ENCODE measurements around the gene TGM6. TPM values are rescaled to one million over a fixed set of nuclear protein-coding genes. Genes with fewer than 3 reads are reported as not detected.
A peak's percentile ranks its signal among the peaks of the same experiment; 100 is the strongest.

Gene TGM6
- total and polyA plus RNA-seq, 9 of the 15 experiments (the other 6 are each of a cell fraction or from before 2014, with no cell fraction given), result not detected

GRCh38 chr20:2470423-2471193 lies 89.9 kb downstream of the TGM6 start, which contains the start of gene SNRPB (continued):
- TF ChIP-seq E2F8 (IDR thresholded peaks at IDR 0.05; ENCODE audit: low read depth, partially characterized antibody) (peak; percentile 98), ZNF324 (CRISPR knock-in tag; IDR thresholded peaks at IDR 0.05) (no peak), ATF1 (CRISPR knock-in tag; IDR thresholded peaks at IDR 0.05) (no peak), ATF1 (tag; IDR thresholded peaks at IDR 0.05) (peak; percentile 88), SMARCA4 (IDR thresholded peaks at IDR 0.05) (peak; percentile 32; the same call in 1 of the 2 replicates), ARNT (IDR thresholded peaks at IDR 0.05) (peak; percentile 28 to 73; a peak in 3 of 4 replicates), MCM2 (IDR thresholded peaks at IDR 0.05; ENCODE audit: low read depth) (no peak), GTF2F1 (IDR thresholded peaks at IDR 0.05; ENCODE audit: low read depth, low read length) (0 out of 2 replicates have a peak, but pooled peaks have one; percentile 80), ZSCAN29 (IDR thresholded peaks at IDR 0.05) (peak; percentile 81; the same call in 1 of the 2 replicates), ZNF232 (CRISPR knock-in tag; IDR thresholded peaks at IDR 0.05) (0 out of 2 replicates have a peak, but pooled peaks have one; percentile 73), C11orf30 (IDR thresholded peaks at IDR 0.05; ENCODE audit: low read depth) (peak; percentile 74), SAP30 (IDR thresholded peaks at IDR 0.05; ENCODE audit: borderline replicate concordance, insufficient read depth, low read depth, low read length, poor library complexity, severe bottlenecking) (no peak), JUN (IDR thresholded peaks at IDR 0.05; ENCODE audit: borderline replicate concordance, low read depth, low read length) (0 out of 2 replicates have a peak, but pooled peaks have one; percentile 23), JUN (CRISPR knock-in tag; IDR thresholded peaks at IDR 0.05; ENCODE audit: borderline replicate concordance) (no peak), ZNF318 (IDR thresholded peaks at IDR 0.05; ENCODE audit: borderline replicate concordance in 1 of 2, low read depth in 1 of 2) (peak in 1 of 2 experiments; percentile 100; a peak in 2 of 4 replicates), FIP1L1 (IDR thresholded peaks at IDR 0.05; ENCODE audit: low read depth, low read length, poor library complexity, severe bottlenecking) (peak; percentile 86), POLR3G (IDR thresholded peaks at IDR 0.05; ENCODE audit: extremely low read depth, insufficient read length, insufficient replicate concordance) (no peak)

Data from K562 (cell line).